ENCODE data around the gene EXD1. TPM values are rescaled to one million over a fixed set of nuclear protein-coding genes. Genes with fewer than 3 reads are reported as not detected.
"Not testable (repeated sequence)": the region's sequence is repeated elsewhere in the genome, so short reads cannot be mapped to it uniquely, and the experiment has no call there.

The EXD1 gene
- 0.78 TPM for total RNA-seq

- DNase-seq, result peak; percentile 97
Measured at GRCh38 chr15:41230650-41231421, at the start of gene EXD1, which contains the start of gene CHP1. Gene EXD1 (minus strand): TSS chr15:41230757. CDS start chr15:41226575, 4,182 bp downstream. Gene CHP1 (plus strand): TSS chr15:41231268. CDS start chr15:41231383, 115 bp downstream.

GRCh38 chr15:41279535-41280283 is 49.2 kb upstream of the EXD1 start:
- peak; percentile 3 for DNase-seq

DNA sequence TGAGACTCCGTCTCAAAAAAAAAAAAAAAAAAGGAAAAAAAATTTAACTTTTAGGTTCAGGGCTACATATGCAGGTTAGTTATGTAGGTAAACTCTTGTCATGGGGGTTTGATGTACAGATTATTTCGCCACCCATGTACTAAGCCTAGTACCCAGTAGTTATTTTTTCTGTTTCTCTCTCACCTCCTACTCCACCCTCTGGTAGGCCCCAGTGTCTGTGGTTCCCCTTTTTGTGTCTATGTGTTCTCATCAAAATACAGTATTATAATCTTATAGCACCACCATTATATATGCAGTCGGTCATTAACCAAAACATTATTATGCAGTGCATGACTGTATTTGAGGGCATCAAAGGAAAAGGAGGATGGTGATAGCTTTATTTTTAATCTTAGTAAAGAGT is 47.8 kb upstream of the EXD1 start:
- DNase-seq, result no peak

GRCh38 chr15:41276831-41277230 is 46.3 kb upstream of the EXD1 start:
- no peak for DNase-seq

DNA sequence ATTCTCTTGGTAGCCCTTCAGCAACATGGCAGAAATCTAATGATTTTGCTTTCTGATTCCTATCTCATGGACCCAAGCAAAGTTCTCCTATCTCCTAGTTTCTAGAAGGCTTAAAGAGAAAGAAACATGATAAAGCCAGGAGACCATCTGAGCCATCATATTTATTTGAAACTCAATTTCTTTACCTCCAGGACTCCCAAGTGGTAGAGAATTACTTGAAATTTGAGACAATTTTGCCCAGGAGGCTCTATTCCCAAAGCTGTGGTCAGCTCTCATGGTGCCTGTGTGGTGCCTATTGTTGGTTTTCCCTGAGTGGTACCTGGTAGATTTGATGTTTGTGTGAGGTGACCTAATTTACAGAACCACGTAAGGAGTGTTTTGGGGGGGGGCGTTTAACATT is 39.3 kb upstream of the EXD1 start:
- no peak for DNase-seq

DNA sequence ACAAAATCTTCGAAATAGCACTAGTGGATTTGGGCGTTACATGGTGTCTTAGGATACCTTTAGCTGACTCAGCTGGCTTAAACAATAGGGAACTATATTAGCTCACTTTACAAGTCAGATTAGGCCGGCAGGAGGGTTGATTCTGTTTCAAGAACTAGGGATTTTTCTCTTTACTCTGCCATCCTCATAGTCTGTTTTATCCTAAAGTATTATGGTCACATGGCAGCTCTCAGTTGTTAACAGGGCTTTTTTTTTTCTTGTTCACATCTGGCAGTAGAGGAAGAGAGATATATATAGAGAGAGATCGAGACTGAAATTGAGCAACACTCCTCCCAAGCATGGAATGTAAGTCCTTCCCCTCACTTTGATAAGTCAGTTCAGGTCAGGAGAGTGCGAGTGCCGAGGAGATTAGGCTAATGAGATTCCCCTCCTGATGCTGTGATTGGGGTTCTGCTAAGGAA is 33.4 kb upstream of the EXD1 start:
- DNase-seq, result no peak

- no peak for DNase-seq
Measured at GRCh38 chr15:41262571-41262970, 32.0 kb upstream of the EXD1 start.

GRCh38 chr15:41260924-41261323 is 30.4 kb upstream of the EXD1 start:
- not testable (repeated sequence) for DNase-seq

- no peak for DNase-seq
Measured at GRCh38 chr15:41259546-41260189, 29.1 kb upstream of the EXD1 start.

GRCh38 chr15:41258750-41259471 is 28.4 kb upstream of the EXD1 start:
- DNase-seq, result no peak

DNA sequence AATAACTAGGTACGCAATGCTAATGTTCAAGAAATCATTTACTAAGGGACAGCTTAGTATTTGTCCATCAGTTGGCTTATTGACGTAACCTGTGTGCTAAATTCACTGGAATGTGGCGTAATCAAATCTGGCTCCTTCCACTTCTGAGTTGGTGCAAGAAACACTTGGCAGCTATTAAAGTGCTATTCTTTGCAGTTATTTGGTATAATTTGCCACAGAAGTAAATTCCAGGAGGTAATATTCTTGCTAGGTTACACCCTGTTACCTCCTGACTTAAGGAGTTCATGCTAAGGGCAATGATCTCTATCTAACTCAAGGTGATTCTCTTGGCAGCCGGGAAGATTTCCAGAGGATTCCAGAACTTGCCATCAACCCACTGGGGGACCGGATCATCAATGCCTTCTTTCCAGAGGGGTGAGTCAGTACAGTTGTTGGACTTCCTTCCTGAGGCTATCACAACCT is 26.1 kb upstream of the EXD1 start:
- no peak for DNase-seq

DNA sequence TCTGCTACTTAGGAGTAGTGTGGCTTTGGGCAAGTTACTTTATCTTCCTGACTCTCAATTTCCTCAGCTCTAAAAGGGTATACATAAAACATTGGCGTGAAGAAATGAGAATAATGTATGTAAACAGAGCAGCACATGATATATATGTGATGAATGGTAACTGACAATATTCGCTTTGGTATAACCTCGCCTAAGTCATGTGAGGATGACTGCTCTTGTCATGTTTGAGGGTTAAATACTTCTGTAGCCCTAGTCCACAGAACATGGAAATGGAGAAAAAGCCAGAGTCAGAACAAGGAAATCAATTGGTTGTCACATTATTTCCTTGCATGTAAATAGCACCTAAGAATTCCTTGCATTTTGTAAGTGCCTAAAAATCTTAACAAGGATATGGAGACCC is 25.5 kb upstream of the EXD1 start:
- DNase-seq, result no peak

DNA sequence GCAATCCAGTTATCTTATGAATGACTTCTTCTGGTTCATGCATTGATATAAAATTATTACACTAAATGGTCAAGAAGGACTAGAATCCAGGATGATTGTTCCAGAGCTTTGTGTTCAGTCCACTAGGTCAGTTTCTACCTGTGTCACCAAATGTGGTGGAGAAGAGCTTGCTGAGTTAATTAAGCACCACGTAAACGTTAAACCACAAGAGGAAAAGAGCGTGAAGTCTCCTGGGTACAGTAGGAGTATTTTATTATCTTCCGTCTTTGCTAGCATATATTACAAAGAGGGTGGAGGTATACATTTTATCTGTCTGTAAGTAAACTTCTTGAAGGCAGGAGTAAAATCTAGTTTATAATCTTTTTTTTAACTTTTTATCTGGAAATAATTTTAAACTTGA is 24.0 kb upstream of the EXD1 start:
- no peak for DNase-seq

DNA sequence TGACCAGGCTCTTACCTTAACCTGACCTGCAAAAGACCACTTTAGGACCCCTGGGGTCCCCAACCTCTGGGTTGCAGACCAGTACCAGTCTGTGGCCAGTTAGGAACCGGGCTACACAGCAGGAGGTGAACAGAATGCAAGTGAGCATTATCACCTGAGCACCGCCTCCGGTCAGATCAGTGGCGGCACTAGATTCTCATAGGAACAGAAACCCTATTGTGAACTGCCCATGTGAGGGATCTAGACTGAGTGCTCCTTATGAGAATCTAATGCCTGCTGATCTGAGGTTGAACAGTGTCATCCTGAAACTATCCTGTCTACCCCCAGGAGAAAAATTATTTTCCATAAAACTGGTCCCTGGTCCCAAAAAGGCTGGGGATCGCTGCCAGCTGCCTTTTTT is 20.9 kb upstream of the EXD1 start:
- no peak for DNase-seq

GRCh38 chr15:41250745-41251144 is 20.2 kb upstream of the EXD1 start:
- not testable (repeated sequence) for DNase-seq

DNA sequence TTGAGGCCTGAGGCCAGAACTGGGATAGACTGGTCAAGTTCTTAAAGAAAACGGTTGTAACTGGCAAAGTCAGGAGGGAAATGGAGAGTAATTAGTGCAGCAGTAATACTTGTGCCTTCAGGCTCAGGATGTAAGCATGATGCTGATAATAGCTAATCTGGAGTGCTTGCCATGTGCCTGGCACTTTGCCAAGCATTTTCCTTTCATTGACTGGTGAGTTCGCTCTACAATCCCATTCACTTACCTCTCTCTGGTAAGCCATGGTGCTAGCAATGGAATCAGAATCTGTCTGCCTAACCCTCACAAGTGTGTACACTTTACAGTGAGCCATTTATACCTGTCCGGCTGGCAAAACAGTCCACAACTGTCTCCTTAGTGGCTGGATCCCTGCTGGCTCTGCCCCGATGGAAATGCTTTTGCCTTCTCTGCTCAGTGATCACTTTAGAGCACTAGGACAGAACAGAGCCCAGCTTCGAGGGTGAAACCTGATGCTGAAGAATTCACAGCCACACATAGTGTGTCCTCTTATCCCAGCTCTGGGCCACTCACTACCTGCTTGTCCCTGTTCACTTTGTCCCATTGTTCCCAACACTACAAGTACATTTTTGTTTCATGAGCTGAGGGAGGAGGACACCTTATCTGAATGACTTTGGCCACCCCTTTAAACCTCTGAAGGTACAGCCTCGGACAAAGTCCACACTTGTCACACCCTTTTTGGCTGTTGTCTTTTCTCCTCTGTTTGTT is 10.8 kb upstream of the EXD1 start:
- no peak for DNase-seq

GRCh38 chr15:41238100-41238499 is 7.5 kb upstream of the EXD1 start:
- DNase-seq, result no peak

GRCh38 chr15:41235929-41236328 is 5.4 kb upstream of the EXD1 start:
- no peak for DNase-seq

DNA sequence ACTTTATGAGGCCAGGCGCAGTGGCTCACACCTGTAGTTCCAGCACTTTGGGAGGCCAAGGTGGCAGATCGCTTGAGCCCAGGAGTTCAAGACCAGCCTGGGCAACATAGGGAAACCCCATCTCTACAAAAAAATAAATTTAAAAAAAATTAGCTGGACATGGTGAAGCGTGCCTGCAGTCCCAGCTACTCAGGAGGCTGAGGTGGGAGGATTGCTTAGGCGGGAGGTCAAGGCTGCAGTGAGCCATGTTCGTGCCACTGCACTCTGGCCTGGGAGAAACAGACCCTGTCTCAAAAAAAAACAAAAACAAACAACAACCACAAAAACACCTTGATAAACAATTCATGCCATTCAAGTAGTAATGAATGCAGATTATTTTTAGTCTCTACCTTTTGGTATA is 4.7 kb upstream of the EXD1 start:
- not testable (repeated sequence) for DNase-seq

GRCh38 chr15:41233367-41233771 is 2.8 kb upstream of the EXD1 start:
- DNase-seq, result peak; percentile 24

DNA sequence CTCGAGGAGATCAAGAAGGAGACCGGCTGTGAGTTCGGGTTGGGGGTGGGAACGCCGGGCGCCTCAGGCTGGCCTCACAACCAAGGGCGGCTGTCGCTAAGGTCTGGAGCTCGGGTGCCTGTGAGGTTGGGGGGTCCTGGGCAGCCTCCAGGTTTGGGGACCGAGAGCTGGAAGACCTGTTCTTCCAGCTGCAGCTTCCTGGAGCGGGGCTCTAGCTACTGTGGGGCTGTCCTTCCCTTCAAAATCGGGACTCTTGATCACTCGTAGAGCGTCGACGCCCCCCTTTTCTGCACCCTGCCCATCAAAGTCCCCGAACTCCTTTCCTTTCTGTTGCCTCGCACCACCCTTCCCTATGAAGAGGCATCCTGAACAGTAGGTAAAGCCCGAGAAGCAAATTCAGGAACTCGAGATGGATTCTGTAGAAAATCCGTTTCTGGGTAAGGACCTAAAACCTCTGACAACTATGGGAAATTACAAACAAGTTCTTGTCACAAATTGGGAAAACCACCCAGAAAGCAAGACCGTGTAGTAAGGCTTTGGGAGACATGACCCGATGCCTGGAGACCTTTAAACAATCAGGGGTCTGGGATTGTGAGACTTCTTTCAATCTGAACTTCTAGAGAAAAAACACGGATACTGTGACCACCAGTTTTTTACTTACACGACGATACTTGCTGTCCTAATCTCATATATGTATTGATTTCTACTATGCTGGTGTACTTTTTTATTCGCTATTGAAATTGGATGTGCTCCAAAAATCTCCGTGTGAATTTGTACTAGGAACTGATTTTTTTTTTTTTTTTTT is 1.1 kb upstream of the EXD1 start:
- DNase-seq, result no peak
